Lower leg skin (tissue), 4 donors: Measurements from ENCODE around the gene OGFRL1. TPM values are rescaled to one million over a fixed set of nuclear protein-coding genes. Genes with fewer than 3 reads are reported as not detected.

ENCODE experiments used
- DNase-seq, 2 donors: peaks; one replicate each; pipeline ENCODE4 v3.0.0-alpha.2; 2019; ENCODE audit warnings: low spot score in 2 of 2
- H3K4me3 ChIP-seq: fragments of 200-600 bp; sonication (generic); 2 replicates; pipeline ENCODE4 v1.5.1; 2017; ENCODE audit warnings: mild to moderate bottlenecking, low read depth; ENCODE audit not compliant: poor library complexity, severe bottlenecking
- CTCF ChIP-seq, 3 donors: fragments of 450-650 bp; IDR thresholded peaks; one replicate each; pipeline ENCODE4 v1.5.1; 2016; ENCODE audit warnings: antibody characterized with exemption in 3 of 3, mild to moderate bottlenecking in 3 of 3, moderate library complexity in 2 of 3
- POLR2A ChIP-seq, 2 donors: fragments of 450-650 bp; IDR thresholded peaks; one replicate each; pipeline ENCODE4 v1.6.1; 2016 to 2017; ENCODE audit warnings: antibody characterized with exemption in 2 of 2, mild to moderate bottlenecking in 1 of 2, moderate library complexity in 1 of 2
- WGBS, 2 donors: methylation state at CpG; one replicate each; pipeline ENCODE4 v1.1.5; 2018; 5-methylcytosine and 5-hydroxymethylcytosine counted together
- intact Hi-C: fragments of 100-400 bp; cut with DNase I; formaldehyde crosslinking; loops from one replicate; pipeline ENCODE4 v1.15.0; 2023; ENCODE audit warnings: low total_unique reads
- total RNA-seq, 4 donors: library from RNA; depleted of rRNA; stranded (reverse); fragments of >200 nt; gene quantifications; one replicate each; pipeline ENCODE4 v1.1.0, GENCODE V29; 2016

Gene OGFRL1
- total RNA-seq, 4 donors from 2014 or later, result 36.7 to 59.0 (median 43.7) TPM

GRCh38 chr6:71335544-71335943 lies 46.9 kb downstream of the OGFRL1 start:
- DNase-seq, result no peak
- TF ChIP-seq CTCF (IDR thresholded peaks at IDR 0.05), result no peak
- TF ChIP-seq POLR2A (IDR thresholded peaks at IDR 0.05), result no peak
- no peak overlapping the region for H3K4me3 ChIP-seq
- intact Hi-C loops, result no loop called here

GRCh38 chr6:71336901-71337300 lies 48.3 kb downstream of the OGFRL1 start:
- 40 to 50% methylated on average over 2 of the region's 2 CpGs for WGBS, 2 donors
- H3K4me3 ChIP-seq, result no peak overlapping the region
- TF ChIP-seq POLR2A (IDR thresholded peaks at IDR 0.05) (no peak), CTCF (IDR thresholded peaks at IDR 0.05) (no peak)
- intact Hi-C loops, result no loop called here
- DNase-seq, result no peak

GRCh38 chr6:71338540-71339316 lies 50.1 kb downstream of the OGFRL1 start:
- 81% methylated on average over 4 of the region's 4 CpGs for WGBS, 2 donors
- DNase-seq, result no peak
- H3K4me3 ChIP-seq, result no peak overlapping the region
- intact Hi-C loops, result no loop called here
- TF ChIP-seq POLR2A (IDR thresholded peaks at IDR 0.05) (no peak), CTCF (IDR thresholded peaks at IDR 0.05) (no peak)

- no peak for DNase-seq
- intact Hi-C loops, result loop anchor here (5.0 kb wide), 1 partner anchor 155 kb away; no protein-coding TSS in a partner anchor
Observed at GRCh38 chr6:71342772-71343171, 54.2 kb downstream of the OGFRL1 start.

GRCh38 chr6:71345476-71346333 lies 57.1 kb downstream of the OGFRL1 start:
- TF ChIP-seq POLR2A (IDR thresholded peaks at IDR 0.05), result no peak
- TF ChIP-seq CTCF (IDR thresholded peaks at IDR 0.05), result no peak
- DNase-seq, result no peak
- WGBS, 2 donors, result 79 to 89% methylated on average over 5 of the region's 5 CpGs
- H3K4me3 ChIP-seq, result no peak overlapping the region
- intact Hi-C loops, result no loop called here

More at GRCh38 chr6:71342772-71343171, 54.2 kb downstream of the OGFRL1 start:
- 67 to 73% methylated on average over 2 of the region's 2 CpGs for WGBS, 2 donors
- TF ChIP-seq CTCF (IDR thresholded peaks at IDR 0.05) (no peak), POLR2A (IDR thresholded peaks at IDR 0.05) (no peak)
- no peak overlapping the region for H3K4me3 ChIP-seq
